ENCODE data around the gene STAT5B.
A peak's percentile ranks its signal among the peaks of the same experiment; 100 is the strongest.

Gene STAT5B

DNA sequence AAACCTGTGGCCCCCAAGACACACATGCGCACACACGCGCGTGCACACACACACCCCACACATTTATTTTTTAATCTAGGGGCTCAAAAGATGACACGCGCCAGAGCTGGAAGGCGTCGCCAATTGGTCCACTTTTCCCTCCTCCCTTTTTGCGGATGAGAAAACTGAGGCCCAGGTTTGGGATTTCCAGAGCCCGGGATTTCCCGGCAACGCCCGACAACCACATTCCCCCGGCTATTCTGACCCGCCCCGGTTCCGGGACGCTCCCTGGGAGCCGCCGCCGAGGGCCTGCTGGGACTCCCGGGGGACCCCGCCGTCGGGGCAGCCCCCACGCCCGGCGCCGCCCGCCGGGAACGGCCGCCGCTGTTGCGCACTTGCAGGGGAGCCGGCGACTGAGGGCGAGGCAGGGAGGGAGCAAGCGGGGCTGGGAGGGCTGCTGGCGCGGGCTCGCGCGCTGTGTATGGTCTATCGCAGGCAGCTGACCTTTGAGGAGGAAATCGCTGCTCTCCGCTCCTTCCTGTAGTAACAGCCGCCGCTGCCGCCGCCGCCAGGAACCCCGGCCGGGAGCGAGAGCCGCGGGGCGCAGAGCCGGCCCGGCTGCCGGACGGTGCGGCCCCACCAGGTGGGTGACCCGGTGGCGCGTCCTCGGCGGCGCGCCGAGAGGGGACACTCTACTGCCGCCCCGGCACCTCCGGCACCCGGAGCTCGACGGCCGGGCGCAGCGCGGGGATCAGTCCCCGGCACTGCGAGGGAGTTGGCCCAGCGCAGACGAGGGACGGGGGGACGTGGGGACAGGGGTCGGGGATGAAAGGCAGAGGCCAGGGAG, 12.0 kb upstream of the STAT5B start, which contains the start of gene STAT5A:
Gene STAT5A, plus strand, starts transcription at position 522 of the 826 bp plus-strand sequence. CDS start 914 bp downstream, outside the sequence.
- TF ChIP-seq, protein P1, sequence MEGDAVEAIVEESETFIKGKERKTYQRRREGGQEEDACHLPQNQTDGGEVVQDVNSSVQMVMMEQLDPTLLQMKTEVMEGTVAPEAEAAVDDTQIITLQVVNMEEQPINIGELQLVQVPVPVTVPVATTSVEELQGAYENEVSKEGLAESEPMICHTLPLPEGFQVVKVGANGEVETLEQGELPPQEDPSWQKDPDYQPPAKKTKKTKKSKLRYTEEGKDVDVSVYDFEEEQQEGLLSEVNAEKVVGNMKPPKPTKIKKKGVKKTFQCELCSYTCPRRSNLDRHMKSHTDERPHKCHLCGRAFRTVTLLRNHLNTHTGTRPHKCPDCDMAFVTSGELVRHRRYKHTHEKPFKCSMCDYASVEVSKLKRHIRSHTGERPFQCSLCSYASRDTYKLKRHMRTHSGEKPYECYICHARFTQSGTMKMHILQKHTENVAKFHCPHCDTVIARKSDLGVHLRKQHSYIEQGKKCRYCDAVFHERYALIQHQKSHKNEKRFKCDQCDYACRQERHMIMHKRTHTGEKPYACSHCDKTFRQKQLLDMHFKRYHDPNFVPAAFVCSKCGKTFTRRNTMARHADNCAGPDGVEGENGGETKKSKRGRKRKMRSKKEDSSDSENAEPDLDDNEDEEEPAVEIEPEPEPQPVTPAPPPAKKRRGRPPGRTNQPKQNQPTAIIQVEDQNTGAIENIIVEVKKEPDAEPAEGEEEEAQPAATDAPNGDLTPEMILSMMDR (IDR thresholded peaks at IDR 0.05; ENCODE audit: low read depth, low read length), result no peak
- peak within 1 kb of the TSS; percentile 30 for H3K4me3 ChIP-seq (ENCODE audit: low read depth, low read length)
- in situ Hi-C loops (cut with HindIII; ENCODE audit: low sequenced_read_pairs), result no loop called here
- peak; percentile 69 for DNase-seq (ENCODE audit: low read depth, low spot score)

DNA sequence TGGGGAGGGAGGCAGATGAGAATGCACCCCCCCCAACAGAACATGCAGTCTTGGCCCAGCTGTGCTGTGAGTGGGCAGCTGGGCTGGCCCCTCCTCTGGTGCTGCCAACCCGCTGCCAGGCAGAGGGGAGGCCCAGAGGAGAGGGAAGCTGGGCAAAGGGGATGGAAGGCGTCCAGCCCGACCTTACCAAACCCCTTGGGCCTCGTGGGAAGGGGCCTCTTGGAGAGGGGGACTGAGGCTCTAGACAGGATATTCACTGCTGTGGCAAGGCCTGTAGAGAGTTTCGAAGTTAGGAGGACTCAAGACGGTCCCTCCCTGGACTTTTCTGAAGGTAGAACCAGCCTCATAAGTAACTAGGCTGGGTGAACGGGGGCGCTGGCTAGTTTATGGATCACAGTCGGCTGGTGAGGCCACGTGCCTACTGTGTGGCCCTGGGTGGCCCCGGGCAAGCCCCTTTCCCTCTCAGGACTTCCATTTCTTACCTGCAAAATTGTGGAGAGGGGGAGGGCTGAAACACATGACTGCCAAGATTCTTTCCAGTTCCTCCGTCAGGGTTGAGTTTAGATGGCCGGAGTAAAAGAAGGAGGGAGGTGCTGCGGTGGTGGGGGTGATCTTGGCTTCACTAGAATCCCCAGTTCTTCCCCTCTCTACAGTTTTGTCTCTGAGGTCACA, 11.2 kb upstream of the STAT5B start:
- in situ Hi-C loops (cut with HindIII; ENCODE audit: low sequenced_read_pairs), result no loop called here
- TF ChIP-seq, protein P1 (IDR thresholded peaks at IDR 0.05; ENCODE audit: low read depth, low read length), result no peak
- no peak for DNase-seq (ENCODE audit: low read depth, low spot score)
- no peak overlapping the region for H3K4me3 ChIP-seq (ENCODE audit: low read depth, low read length)

DNA sequence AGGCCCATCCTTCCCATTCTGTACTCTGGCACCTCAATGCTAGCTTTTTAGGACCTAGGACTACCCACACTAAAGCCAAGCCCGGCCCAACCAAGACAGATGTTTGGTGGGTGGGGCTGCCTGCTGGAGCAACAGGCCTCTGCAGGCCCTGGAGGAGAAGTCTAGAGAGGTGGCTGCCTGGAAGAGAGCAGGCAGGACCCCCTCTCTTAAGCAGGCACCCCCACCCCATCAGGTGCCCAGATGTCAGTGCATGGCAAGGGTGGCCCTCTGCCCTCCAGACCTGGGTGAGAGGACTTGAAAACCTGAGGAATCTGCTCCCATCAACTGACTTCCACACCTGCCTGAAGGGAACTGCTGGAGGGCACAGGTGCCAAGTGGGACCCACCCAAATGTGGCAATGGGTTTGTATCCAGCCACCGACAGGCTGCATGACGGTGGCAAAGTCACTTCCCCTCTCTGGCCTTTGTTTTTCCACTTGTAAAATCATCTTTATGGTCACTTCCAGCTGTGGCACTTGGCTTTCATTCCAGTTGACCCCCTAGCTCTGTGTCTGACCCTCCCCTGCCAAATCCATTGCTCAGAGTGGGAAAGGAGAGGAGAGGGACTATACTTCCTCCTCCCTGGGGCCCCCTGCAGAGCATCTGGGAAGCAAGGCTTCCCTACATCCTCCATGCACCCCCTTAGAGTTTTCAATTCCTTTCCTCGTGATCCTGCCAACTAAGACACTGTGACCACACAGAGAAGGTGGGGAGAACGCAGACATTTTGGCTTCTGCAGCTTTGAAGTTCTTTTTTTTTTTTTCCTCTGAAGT, 10.4 kb upstream of the STAT5B start:
- H3K4me3 ChIP-seq (ENCODE audit: low read depth, low read length), result no peak overlapping the region
- in situ Hi-C loops (cut with HindIII; ENCODE audit: low sequenced_read_pairs), result no loop called here
- DNase-seq (ENCODE audit: low read depth, low spot score), result no peak
- TF ChIP-seq, protein P1 (IDR thresholded peaks at IDR 0.05; ENCODE audit: low read depth, low read length), result no peak

DNA sequence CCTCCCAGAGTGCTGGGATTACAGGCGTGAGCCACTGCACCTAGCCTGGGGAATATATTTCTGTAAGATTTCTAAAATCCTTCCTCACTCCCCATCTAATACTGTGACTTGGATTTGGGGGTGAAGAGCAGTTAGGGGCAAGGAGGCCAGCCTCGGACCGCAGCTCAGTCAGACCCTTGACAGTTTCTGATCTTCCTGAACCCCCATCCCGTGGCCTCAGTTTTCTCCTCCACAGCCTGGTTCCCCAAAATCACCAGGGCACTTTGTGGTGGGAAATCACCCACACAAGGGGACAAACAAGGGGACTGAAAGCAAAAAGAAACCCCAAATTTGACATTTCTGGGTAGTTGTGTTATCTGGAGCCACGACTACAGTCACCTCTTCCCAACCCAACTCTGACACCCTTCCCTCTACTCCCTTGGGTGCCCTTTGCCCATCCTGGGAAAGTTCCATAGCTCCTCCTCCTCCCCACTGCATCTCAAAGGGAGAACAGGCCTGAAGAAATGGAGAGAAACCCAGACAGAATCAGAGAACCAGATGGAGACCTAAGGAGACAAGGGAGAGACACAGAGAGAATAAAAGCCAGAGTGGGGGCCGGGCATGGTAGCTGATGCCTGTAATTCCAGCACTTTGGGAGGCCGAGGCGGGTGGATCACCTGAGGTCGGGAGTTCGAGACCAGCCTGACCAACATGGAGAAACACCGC, 9.3 kb upstream of the STAT5B start:
- TF ChIP-seq, protein P1 (IDR thresholded peaks at IDR 0.05; ENCODE audit: low read depth, low read length), result no peak

DNA sequence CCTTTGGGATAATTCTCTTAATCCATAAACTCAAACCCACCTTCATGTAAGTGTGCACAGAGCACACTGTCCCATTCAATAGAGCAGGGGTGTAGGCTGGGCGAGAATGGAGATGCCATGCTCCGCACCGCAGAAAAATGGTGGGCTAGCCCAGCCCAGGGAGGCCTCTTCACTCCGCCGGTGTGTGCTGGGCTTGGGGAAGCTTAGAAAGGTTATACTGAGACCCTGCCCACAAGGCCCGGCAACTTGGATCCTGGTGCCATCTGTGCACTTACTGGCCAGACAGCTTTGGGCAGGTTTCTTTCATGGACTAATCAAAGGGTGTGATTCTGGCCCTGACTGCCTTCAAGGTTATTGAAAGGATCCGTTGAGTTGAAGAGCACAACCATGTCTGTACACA, 8.4 kb upstream of the STAT5B start:
- TF ChIP-seq, protein P1 (IDR thresholded peaks at IDR 0.05; ENCODE audit: low read depth, low read length), result no peak
- H3K4me3 ChIP-seq (ENCODE audit: low read depth, low read length), result no peak overlapping the region
- in situ Hi-C loops (cut with HindIII; ENCODE audit: low sequenced_read_pairs), result no loop called here
- no peak for DNase-seq (ENCODE audit: low read depth, low spot score)

More for the DNA sequence above, 9.3 kb upstream of the STAT5B start:
- H3K4me3 ChIP-seq (ENCODE audit: low read depth, low read length), result no peak overlapping the region
- DNase-seq (ENCODE audit: low read depth, low spot score), result no peak
- in situ Hi-C loops (cut with HindIII; ENCODE audit: low sequenced_read_pairs), result no loop called here

DNA sequence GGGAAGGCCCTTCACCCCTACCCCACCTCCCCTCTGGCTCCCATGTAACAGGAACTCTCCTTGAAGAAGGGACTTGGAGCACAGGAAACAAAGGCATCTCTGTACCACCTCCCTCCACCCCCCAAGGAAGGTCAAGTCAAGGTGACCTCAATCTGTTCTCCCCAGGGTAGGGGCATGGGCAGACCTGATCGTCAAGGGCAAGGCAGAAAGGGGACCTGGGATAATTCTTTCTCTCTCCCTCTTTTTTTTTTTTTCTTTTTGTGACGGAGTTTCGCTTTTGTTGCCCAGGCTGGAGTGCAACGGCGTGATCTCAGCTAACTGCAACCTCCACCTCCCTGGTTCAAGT, 7.8 kb upstream of the STAT5B start:
- no peak overlapping the region for H3K4me3 ChIP-seq (ENCODE audit: low read depth, low read length)
- no peak for DNase-seq (ENCODE audit: low read depth, low spot score)
- TF ChIP-seq, protein P1 (IDR thresholded peaks at IDR 0.05; ENCODE audit: low read depth, low read length), result no peak
- in situ Hi-C loops (cut with HindIII; ENCODE audit: low sequenced_read_pairs), result no loop called here

Data from astrocyte of the spinal cord (primary cell).